DOHH2 (cell line): ENCODE results near the gene PEPD.

Experiments
- H3F3A ChIP-seq: fragments of 200-600 bp; sonication (generic), shearing (Covaris generic); 2 replicates; pipeline ENCODE4 v1.6.0; 2016; ENCODE audit warnings: antibody characterized with exemption, mild to moderate bottlenecking; ENCODE audit not compliant: control insufficient read depth, insufficient read depth
- H3K27ac ChIP-seq: fragments of 200-600 bp; sonication (generic); 2 replicates; pipeline ENCODE4 v1.5.1; 2014; ENCODE audit warnings: low read depth, mild to moderate bottlenecking, low read length, moderate library complexity
- H3K27me3 ChIP-seq: fragments of 200-600 bp; sonication (generic); 2 replicates; pipeline ENCODE4 v1.6.1; 2014; ENCODE audit warnings: mild to moderate bottlenecking, low read length, mixed read lengths; ENCODE audit not compliant: control insufficient read depth
- H3K36me3 ChIP-seq: fragments of 200-600 bp; sonication (generic); 2 replicates; pipeline ENCODE4 v1.6.1; 2014; ENCODE audit warnings: mild to moderate bottlenecking, low read length, moderate library complexity, mixed read lengths; ENCODE audit not compliant: control insufficient read depth
- H3K4me1 ChIP-seq: fragments of 200-600 bp; sonication (generic); 2 replicates; pipeline ENCODE4 v1.6.1; 2014; ENCODE audit warnings: mild to moderate bottlenecking, low read length, mixed read lengths; ENCODE audit not compliant: control insufficient read depth
- H3K4me2 ChIP-seq: fragments of 200-600 bp; sonication (generic); 2 replicates; pipeline ENCODE4 v1.6.0; 2014; ENCODE audit warnings: mild to moderate bottlenecking, low read length, moderate library complexity
- H3K4me3 ChIP-seq: fragments of 200-600 bp; sonication (generic); 2 replicates; pipeline ENCODE4 v1.5.1; 2014; ENCODE audit warnings: mild to moderate bottlenecking, low read length, mixed read lengths
- H3K79me2 ChIP-seq: fragments of 200-600 bp; sonication (generic); 2 replicates; pipeline ENCODE4 v1.6.1; 2014; ENCODE audit warnings: mild to moderate bottlenecking, low read length, mixed read lengths; ENCODE audit not compliant: control insufficient read depth
- H3K9me2 ChIP-seq: fragments of 200-600 bp; sonication (generic); replicated peaks from 2 replicates; pipeline ENCODE4 v1.6.1; 2014; ENCODE audit warnings: mild to moderate bottlenecking, low read length, mixed read lengths; ENCODE audit not compliant: control insufficient read depth
- H3K9me3 ChIP-seq: fragments of 200-600 bp; sonication (generic); 2 replicates; pipeline ENCODE4 v1.6.1; 2014; ENCODE audit warnings: antibody characterized with exemption, low read length, mixed read lengths; ENCODE audit not compliant: control insufficient read depth, insufficient read depth
- H4K20me1 ChIP-seq: fragments of 200-600 bp; sonication (generic); 2 replicates; pipeline ENCODE4 v1.6.0; 2014; ENCODE audit warnings: low read depth, mild to moderate bottlenecking, antibody characterized with exemption, low read length, moderate library complexity; ENCODE audit not compliant: control insufficient read depth, insufficient read depth
- CTCF ChIP-seq: fragments of 200-600 bp; sonication (generic); IDR thresholded peaks from one replicate; pipeline ENCODE4 v1.5.1; 2014; ENCODE audit warnings: antibody characterized with exemption, mild to moderate bottlenecking, low read depth, low read length; ENCODE audit not compliant: poor library complexity, severe bottlenecking
- EZH2phosphoT487 ChIP-seq: fragments of 200-600 bp; sonication (generic); IDR thresholded peaks from 2 replicates; pipeline ENCODE4 v1.6.1; 2017; ENCODE audit warnings: borderline replicate concordance, mild to moderate bottlenecking, antibody characterized with exemption, low read length, moderate library complexity, mixed read lengths

Gene PEPD

DNA sequence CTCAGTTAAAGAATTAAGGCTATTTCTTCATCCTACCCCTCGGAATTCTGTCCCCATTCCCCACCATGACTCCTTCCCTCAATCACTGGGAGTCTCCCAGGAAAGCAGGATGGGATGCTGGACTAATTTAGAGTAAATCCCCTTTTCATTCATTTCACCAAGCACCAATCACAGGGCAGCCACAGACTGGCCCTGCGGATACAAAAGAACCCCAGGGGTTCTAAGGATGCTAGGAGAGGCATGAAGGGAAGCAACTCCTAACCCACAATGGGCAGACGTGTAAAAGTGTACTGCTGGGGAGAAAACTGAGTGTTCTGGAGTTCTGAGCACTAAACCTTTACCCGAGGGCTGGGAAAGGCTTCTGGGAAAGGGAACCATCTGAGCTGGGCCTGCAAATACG, 3.0 kb downstream of the PEPD start:
- no peaks in the 10 kb centered on the region for H3K9me2 ChIP-seq
- H3K9me3 ChIP-seq: no peaks in the 10 kb centered on the region
- peaks cover 14% of the 10 kb centered on the region for H3K4me1 ChIP-seq
- peaks cover 7% of the 10 kb centered on the region; the same call in 1 of the 2 replicates for H3K27me3 ChIP-seq
- H3F3A ChIP-seq: no peaks in the 10 kb centered on the region
- no peak overlapping the region for H3K27ac ChIP-seq
- H3K36me3 ChIP-seq: no peaks in the 10 kb centered on the region
- H3K4me2 ChIP-seq: no peak overlapping the region
- H4K20me1 ChIP-seq: no peaks in the 10 kb centered on the region
- H3K79me2 ChIP-seq: no peaks in the 10 kb centered on the region
- no peak overlapping the region for H3K4me3 ChIP-seq
- no peak for TF ChIP-seq CTCF

DNA sequence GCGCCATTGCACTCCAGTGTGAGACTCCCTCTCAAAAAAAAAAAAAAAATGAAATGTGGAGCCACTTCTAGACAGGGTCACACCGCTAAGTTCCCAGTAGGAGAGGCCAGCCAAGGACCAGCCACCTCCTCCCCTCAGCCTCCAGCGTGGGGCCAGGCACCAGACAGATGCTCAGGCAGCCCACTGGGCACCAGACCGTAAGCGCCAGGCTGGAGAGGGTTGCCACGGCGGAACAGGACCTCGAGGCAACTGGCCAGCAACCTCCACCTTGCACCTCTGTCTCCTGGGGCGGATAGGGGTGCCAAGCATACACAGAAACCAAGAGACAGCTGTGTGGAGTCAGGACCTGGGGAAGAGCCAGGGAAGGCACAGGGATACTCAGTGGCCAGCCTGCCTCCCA, 3.7 kb downstream of the PEPD start:
- H4K20me1 ChIP-seq: no peaks in the 10 kb centered on the region
- H3K4me2 ChIP-seq: no peak overlapping the region
- H3K9me2 ChIP-seq: no peaks in the 10 kb centered on the region
- H3K79me2 ChIP-seq: no peaks in the 10 kb centered on the region
- H3K4me3 ChIP-seq: no peak overlapping the region
- TF ChIP-seq CTCF: no peak
- no peak overlapping the region for H3K27ac ChIP-seq
- no peaks in the 10 kb centered on the region for H3F3A ChIP-seq
- no peaks in the 10 kb centered on the region for H3K36me3 ChIP-seq
- H3K27me3 ChIP-seq: peaks cover 7% of the 10 kb centered on the region; the same call in 1 of the 2 replicates
- no peaks in the 10 kb centered on the region for H3K9me3 ChIP-seq
- H3K4me1 ChIP-seq: peaks cover 14% of the 10 kb centered on the region

GRCh38 chr19:33515921-33516320, 5.7 kb downstream of the PEPD start:
- no peaks in the 10 kb centered on the region for H4K20me1 ChIP-seq
- H3K9me3 ChIP-seq: no peaks in the 10 kb centered on the region
- H3F3A ChIP-seq: no peaks in the 10 kb centered on the region
- H3K4me3 ChIP-seq: no peak overlapping the region
- peaks cover 6% of the 10 kb centered on the region; the same call in 1 of the 2 replicates for H3K4me1 ChIP-seq
- no peaks in the 10 kb centered on the region for H3K79me2 ChIP-seq
- H3K9me2 ChIP-seq: no peaks in the 10 kb centered on the region
- H3K27me3 ChIP-seq: peaks cover 3% of the 10 kb centered on the region; the same call in 1 of the 2 replicates
- no peaks in the 10 kb centered on the region for H3K36me3 ChIP-seq
- TF ChIP-seq EZH2phosphoT487 (no peak), CTCF (no peak)
- H3K27ac ChIP-seq: no peak overlapping the region
- H3K4me2 ChIP-seq: no peak overlapping the region
